GM12892 (cell line): ENCODE measurements around the gene KRTAP6-1.

ENCODE experiments used
- POLR2A ChIP-seq: IDR thresholded peaks from 2 replicates; pipeline ENCODE4 v1.6.1; 2011; ENCODE audit warnings: low read depth, low read length, control low read depth
- POLR2AphosphoS5 ChIP-seq: IDR thresholded peaks from 2 replicates; pipeline ENCODE4 v1.6.1; 2011; ENCODE audit warnings: low read depth, low read length, control low read depth

DNA sequence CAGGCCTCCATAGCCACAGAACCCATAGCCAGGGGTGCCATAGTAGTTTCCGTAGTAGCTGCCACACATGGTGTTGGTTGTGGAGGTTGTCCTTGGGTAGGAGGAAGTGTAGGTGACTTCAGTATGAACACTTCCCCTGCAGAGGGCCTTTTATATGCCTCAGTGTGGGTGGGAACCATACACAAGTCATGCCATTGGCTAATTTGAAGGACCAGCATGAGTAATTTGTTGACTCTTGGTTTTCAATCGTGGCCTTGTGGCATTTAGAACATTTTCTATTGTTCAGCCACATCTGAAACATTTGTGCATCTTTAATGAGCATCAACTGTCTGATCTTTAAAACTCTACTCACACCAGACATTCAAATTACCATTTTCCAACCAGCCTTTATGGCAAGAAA lies at the start of gene KRTAP6-1:
- TF ChIP-seq POLR2A (no peak), POLR2AphosphoS5 (no peak)
